Mesothelial cell of epicardium (in vitro differentiated cells): ENCODE measurements around the gene RAB3C. TPM values are rescaled to one million over a fixed set of nuclear protein-coding genes. Genes with fewer than 3 reads are reported as not detected.

ENCODE experiments used
- DNase-seq, 2 experiments: peaks; one replicate each; pipeline ENCODE4 v3.0.0; 2021; ENCODE audit warnings: low spot score in 2 of 2; ENCODE audit not compliant: unreplicated experiment in 2 of 2
- H3K27ac Mint-ChIP-seq: 2 replicates; pipeline ENCODE4 v1.8.0; 2021; ENCODE audit warnings: mixed read lengths
- H3K27me3 Mint-ChIP-seq: 2 replicates; pipeline ENCODE4 v1.8.0; 2021; ENCODE audit warnings: low read depth, mixed read lengths
- H3K36me3 Mint-ChIP-seq: 2 replicates; pipeline ENCODE4 v1.8.0; 2021; ENCODE audit warnings: mixed read lengths
- H3K4me1 Mint-ChIP-seq: 2 replicates; pipeline ENCODE4 v1.8.0; 2021; ENCODE audit warnings: mixed read lengths
- H3K4me3 Mint-ChIP-seq: 2 replicates; pipeline ENCODE4 v1.8.0; 2021; ENCODE audit warnings: mild to moderate bottlenecking, moderate library complexity, mixed read lengths
- H3K9me3 Mint-ChIP-seq: 2 replicates; pipeline ENCODE4 v1.8.0; 2021; ENCODE audit warnings: mixed read lengths
- CTCF ChIP-seq: fragments of 200-600 bp; sonication (generic); IDR thresholded peaks from one replicate; pipeline ENCODE4 v1.5.0; 2021; ENCODE audit warnings: antibody characterized with exemption; ENCODE audit not compliant: unreplicated experiment
- total RNA-seq: library from RNA; stranded (reverse); gene quantifications from 3 replicates; pipeline ENCODE4 v1.2.1, GENCODE V29; 2021

The RAB3C gene
- total RNA-seq, 1 donor from 2014 or later: 1.2 TPM

- H3K4me3 Mint-ChIP-seq: no peak overlapping the region
- H3K4me1 Mint-ChIP-seq: peaks cover 5% of the 10 kb centered on the region
- TF ChIP-seq CTCF: no peak
- peaks cover 23% of the 10 kb centered on the region for H3K9me3 Mint-ChIP-seq
- DNase-seq: no peak
- H3K27ac Mint-ChIP-seq: no peak overlapping the region
- no peaks in the 10 kb centered on the region for H3K27me3 Mint-ChIP-seq
- peaks cover 2% of the 10 kb centered on the region for H3K36me3 Mint-ChIP-seq
These were observed 260.0 kb downstream of the RAB3C start for GRCh38 chr5:58842852-58843251.

- TF ChIP-seq CTCF: no peak
- Mint-ChIP-seq H3K36me3 (no peaks in the 10 kb centered on the region), H3K27me3 (no peaks in the 10 kb centered on the region), H3K4me3 (no peak overlapping the region), H3K9me3 (peaks cover 15% of the 10 kb centered on the region), H3K27ac (no peak overlapping the region), H3K4me1 (peaks cover 11% of the 10 kb centered on the region)
- no peak for DNase-seq
These were observed 261.5 kb downstream of the RAB3C start for GRCh38 chr5:58844395-58844794.

GRCh38 chr5:58847041-58847440, 264.2 kb downstream of the RAB3C start:
- no peak for TF ChIP-seq CTCF
- peaks cover under 1% of the 10 kb centered on the region for H3K27me3 Mint-ChIP-seq
- DNase-seq: no peak
- H3K4me1 Mint-ChIP-seq: peaks cover 31% of the 10 kb centered on the region
- H3K9me3 Mint-ChIP-seq: no peaks in the 10 kb centered on the region
- H3K36me3 Mint-ChIP-seq: no peaks in the 10 kb centered on the region
- no peak overlapping the region for H3K4me3 Mint-ChIP-seq
- no peak overlapping the region for H3K27ac Mint-ChIP-seq

- H3K27ac Mint-ChIP-seq: peak overlapping the region; percentile 71
- H3K27me3 Mint-ChIP-seq: peaks cover 3% of the 10 kb centered on the region
- H3K36me3 Mint-ChIP-seq: no peaks in the 10 kb centered on the region
- no peak for TF ChIP-seq CTCF
- peaks cover 49% of the 10 kb centered on the region for H3K4me1 Mint-ChIP-seq
- H3K4me3 Mint-ChIP-seq: no peak overlapping the region
- DNase-seq: no peak
- H3K9me3 Mint-ChIP-seq: no peaks in the 10 kb centered on the region
These were observed 266.3 kb downstream of the RAB3C start for GRCh38 chr5:58849223-58849622.

GRCh38 chr5:58849921-58850667, 267.2 kb downstream of the RAB3C start:
- H3K9me3 Mint-ChIP-seq: no peaks in the 10 kb centered on the region
- peak; percentile 54 for TF ChIP-seq CTCF
- H3K36me3 Mint-ChIP-seq: no peaks in the 10 kb centered on the region
- H3K4me3 Mint-ChIP-seq: no peak overlapping the region
- peak; percentile 32 to 45 for DNase-seq
- H3K4me1 Mint-ChIP-seq: peaks cover 52% of the 10 kb centered on the region
- H3K27me3 Mint-ChIP-seq: peaks cover 3% of the 10 kb centered on the region
- H3K27ac Mint-ChIP-seq: peak overlapping the region; percentile 82
